NCI-H1092 (cell line): ENCODE measurements around the gene NARF.
"Not testable (repeated sequence)": the region's sequence is repeated elsewhere in the genome, so short reads cannot be mapped to it uniquely, and the experiment has no call there.

Experiments
- DNase-seq: peaks from one replicate; lab custom pipeline; 2025; lab: John Stamatoyannopoulos, UW

Gene NARF

DNA sequence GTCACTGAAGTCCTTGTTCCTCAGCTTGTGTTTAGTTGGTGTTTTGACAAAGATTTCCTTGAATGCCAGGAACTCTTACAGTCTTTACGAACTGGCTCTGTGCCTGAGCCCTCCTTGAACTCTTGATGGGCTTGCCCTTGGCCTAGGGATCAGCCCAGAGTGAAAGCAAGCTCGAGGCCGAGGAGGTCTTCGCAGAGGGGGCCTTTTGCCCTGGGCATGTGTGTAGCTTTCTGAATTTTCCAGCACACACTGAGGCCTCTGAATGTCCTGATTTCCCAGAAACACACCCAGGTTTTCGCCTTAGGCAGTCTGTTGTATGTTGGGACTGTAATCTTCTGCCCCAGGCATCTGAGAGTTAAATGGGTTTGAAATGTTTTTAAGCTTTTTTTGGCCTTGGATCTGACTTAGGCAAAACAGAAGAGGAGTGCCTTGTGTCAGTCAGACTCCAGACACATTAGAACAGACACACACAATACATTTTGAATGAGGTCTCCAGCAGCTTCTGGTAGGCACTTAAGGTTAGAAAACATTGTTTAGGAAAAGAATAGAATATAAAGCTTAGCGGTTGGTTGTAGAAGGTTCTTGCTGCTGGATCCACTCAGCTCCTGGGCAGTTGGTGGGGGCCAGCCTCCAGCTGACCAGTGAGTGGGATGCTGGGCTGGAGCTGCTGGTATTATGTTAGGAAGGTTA lies 78.1 kb downstream of the NARF start:
- no peak for DNase-seq

DNA sequence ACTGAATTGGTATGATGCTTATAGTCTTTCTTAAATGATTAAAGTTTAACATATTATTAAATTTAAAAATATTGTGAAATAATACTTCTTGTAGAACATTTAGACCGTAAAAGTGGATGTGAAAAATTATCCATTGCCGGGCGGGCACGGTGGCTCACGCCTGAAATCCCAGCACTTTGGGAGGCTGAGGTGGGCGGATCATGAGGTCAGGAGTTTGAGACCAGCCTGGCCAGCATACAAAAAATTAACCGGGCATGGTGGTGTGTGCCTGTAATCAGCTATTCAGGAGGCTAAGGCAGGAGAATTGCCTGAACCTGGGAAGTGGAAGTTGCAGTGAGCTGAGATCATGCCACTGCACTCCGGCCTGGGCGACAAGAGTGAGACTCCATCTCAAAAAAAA lies 78.7 kb downstream of the NARF start:
- DNase-seq, result not testable (repeated sequence)

DNA sequence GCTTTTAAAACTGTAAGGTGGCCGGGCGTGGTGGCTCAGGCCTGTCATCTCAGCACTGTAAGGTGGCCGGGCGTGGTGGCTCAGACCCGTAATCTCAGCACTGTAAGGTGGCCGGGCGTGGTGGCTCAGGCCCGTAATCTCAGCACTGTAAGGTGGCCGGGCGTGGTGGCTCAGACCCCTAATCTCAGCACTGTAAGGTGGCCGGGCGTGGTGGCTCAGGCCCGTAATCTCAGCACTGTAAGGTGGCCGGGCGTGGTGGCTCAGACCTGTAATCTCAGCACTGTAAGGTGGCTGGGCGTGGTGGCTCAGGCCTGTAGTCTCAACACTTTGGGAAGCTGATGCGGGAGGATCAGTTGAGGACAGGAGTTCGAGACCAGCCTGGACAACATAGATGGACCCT lies 80.5 kb downstream of the NARF start:
- DNase-seq, result not testable (repeated sequence)
